HEK293 (cell line): ENCODE measurements around the gene ATP6V0C.

Source experiments
- IKZF3 ChIP-seq: fragments of 450-650 bp; IDR thresholded peaks from 2 replicates; pipeline ENCODE4 v1.5.0; 2018; ENCODE audit warnings: missing biosample characterization, mild to moderate bottlenecking, missing genetic modification characterization, moderate library complexity
- ZBTB10 ChIP-seq: fragments of 450-650 bp; formaldehyde crosslinking; IDR thresholded peaks from 2 replicates; pipeline ENCODE4 v1.5.1; 2016; ENCODE audit warnings: missing biosample characterization, missing genetic modification characterization

DNA sequence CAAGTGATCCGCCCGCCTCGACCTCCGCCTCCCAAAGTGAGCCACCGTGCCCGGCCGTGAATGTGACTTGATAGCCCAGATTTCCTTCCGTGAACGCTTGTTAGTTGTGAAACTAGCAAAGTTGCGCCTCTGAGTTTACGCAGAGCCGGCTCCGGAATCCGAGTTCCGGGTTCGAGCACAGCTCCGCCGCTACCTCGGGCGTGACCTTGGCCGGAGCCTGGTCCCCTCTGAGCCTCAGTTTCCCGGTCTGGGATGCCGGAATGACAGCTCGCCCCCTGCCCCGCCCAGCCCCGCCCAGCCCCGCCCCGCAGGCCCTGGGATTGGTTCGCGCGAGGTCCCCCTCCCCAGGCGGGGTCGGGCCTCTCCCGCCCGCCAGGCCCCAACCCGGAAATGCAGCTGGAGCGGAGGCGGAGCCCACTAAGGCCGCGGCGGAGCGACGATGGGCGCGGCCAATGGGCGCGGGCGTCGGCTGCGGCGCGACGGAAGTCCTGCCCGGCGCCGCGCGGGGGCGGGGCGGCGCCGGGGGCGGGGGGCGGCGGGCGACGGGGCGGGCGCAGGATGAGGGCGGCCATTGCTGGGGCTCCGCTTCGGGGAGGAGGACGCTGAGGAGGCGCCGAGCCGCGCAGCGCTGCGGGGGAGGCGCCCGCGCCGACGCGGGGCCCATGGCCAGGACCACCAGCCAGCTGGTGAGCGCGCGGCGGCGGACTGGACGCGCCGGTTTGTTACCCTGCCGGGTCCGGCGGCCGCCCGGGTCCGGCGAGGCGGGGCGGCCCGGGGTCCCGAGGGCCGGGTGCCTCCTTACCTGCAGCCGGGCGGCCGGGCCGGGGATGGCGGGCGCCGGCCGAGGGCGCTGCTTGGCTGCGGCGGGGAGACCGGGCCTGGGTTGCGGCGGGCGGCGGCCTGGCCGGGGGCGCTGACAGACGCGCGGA, 24.0 kb downstream of the ATP6V0C start, which contains the start of gene PDPK1:
- TF ChIP-seq IKZF3 (tag by site-specific recombination) (no peak), ZBTB10 (tag by site-specific recombination) (no peak)
